K562 (cell line): ENCODE data around the gene TFRC. TPM values are rescaled to one million over a fixed set of nuclear protein-coding genes. Genes with fewer than 3 reads are reported as not detected.

Source experiments
- ATAC-seq: fragments of 200-7000 bp; cut with Tn5 transposase; 3 replicates; pipeline ENCODE4 v1.9.1; 2020; ENCODE audit warnings: moderate library complexity
- BruUV-seq: library from RNA; stranded (reverse); fragments of 400-500 nt; replicated peaks from 2 replicates; lab custom pipeline; 2021; lab: Mats Ljungman, UMichigan
- CTCF ChIA-PET: fragments of 300-600 bp; formaldehyde crosslinking; extraction: SDS; loops from one replicate; lab custom pipeline; 2021; ENCODE audit warnings: low intra/inter-chr PET ratio; lab: Yijun Ruan, JAX
- POLR2A ChIA-PET: fragments of 300-600, 350-650 bp; sonication (Branson Sonifier 250); formaldehyde crosslinking; extraction: SDS; loops from one replicate; lab custom pipeline; 2021; ENCODE audit warnings: antibody characterized with exemption, inconsistent platforms; lab: Yijun Ruan, JAX
- DNase-seq, 4 experiments: peaks; one replicate each; pipeline versions ENCODE4 v3.0.0 to v3.0.0-alpha.2; 2011 to 2018; ENCODE audit warnings: low spot score in 3 of 4, mixed read lengths in 3 of 4; ENCODE audit errors: extremely low read depth in 1 of 4
- FAIRE-seq: peaks from 2 replicates; lab custom pipeline; 2011; peaks lifted over from hg19 to GRCh38; lab: Jason Lieb, UNC
- H2AFZ ChIP-seq: 2 replicates; pipeline ENCODE4 v1.6.0; 2011; ENCODE audit warnings: low read depth, low read length, control low read depth, inconsistent platforms
- H3K27ac ChIP-seq: fragments of 200-600 bp; 3 replicates; pipeline ENCODE4 v1.8.0; 2011; ENCODE audit warnings: low read depth, mild to moderate bottlenecking, control low read depth, inconsistent platforms, low read length, moderate library complexity, mixed read lengths; ENCODE audit errors: extremely low read depth
- H3K27me3 ChIP-seq, 2 experiments: fragments of 300-600 bp in 1 of 2; 2 replicates in 1 of 2; 3 replicates in 1 of 2; pipeline versions ENCODE4 v1.6.0 to v1.8.0; 2011; ENCODE audit warnings: inconsistent platforms in 2 of 2, low read length in 2 of 2, mild to moderate bottlenecking in 1 of 2, mixed read lengths in 1 of 2, moderate library complexity in 1 of 2; ENCODE audit not compliant: control insufficient read depth in 2 of 2, insufficient read depth in 2 of 2
- H3K36me3 ChIP-seq: fragments of 300-600 bp; 3 replicates; pipeline ENCODE4 v1.8.0; 2011; ENCODE audit warnings: mild to moderate bottlenecking, low read length, inconsistent platforms; ENCODE audit not compliant: control insufficient read depth, insufficient read depth
- H3K4me1 ChIP-seq, 2 experiments: fragments of 200-600 bp in 1 of 2; replicated peaks in 1 of 2; 2 replicates in 1 of 2; 3 replicates in 1 of 2; pipeline versions ENCODE4 v1.5.1 to v1.8.0; 2011; ENCODE audit warnings: inconsistent platforms in 2 of 2, low read length in 2 of 2, mild to moderate bottlenecking in 1 of 2, mixed read lengths in 1 of 2, moderate library complexity in 1 of 2; ENCODE audit not compliant: control insufficient read depth in 2 of 2, insufficient read depth in 2 of 2
- H3K4me2 ChIP-seq: 2 replicates; pipeline ENCODE4 v1.6.1; 2011; ENCODE audit warnings: low read length, control low read depth, inconsistent platforms, mixed read lengths; ENCODE audit not compliant: insufficient read depth
- H3K4me3 ChIP-seq: fragments of 200-600 bp; sonication (generic), shearing (Covaris generic); 2 replicates; pipeline ENCODE4 v1.5.1; 2016; ENCODE audit warnings: control low read depth, inconsistent platforms
- H3K79me2 ChIP-seq: fragments of 200-600 bp; 3 replicates; pipeline ENCODE4 v1.8.0; 2011; ENCODE audit warnings: low read length, inconsistent platforms; ENCODE audit not compliant: control insufficient read depth, insufficient read depth
- H3K9ac ChIP-seq, 2 experiments: 2 replicates each; pipeline versions ENCODE4 v1.6.0 to v1.6.1; 2011; ENCODE audit warnings: low read depth in 2 of 2, low read length in 2 of 2, control low read depth in 1 of 2, inconsistent platforms in 1 of 2, mild to moderate bottlenecking in 1 of 2, mixed read lengths in 1 of 2; ENCODE audit not compliant: insufficient read depth in 1 of 2
- H3K9me1 ChIP-seq: one replicate; pipeline ENCODE4 v1.6.0; 2011; ENCODE audit warnings: inconsistent platforms, mild to moderate bottlenecking, low read length, moderate library complexity; ENCODE audit not compliant: control insufficient read depth, insufficient read depth
- H3K9me3 ChIP-seq: replicated peaks from 2 replicates; pipeline ENCODE4 v1.5.1; 2011; ENCODE audit warnings: low read depth, low read length, inconsistent platforms; ENCODE audit not compliant: control insufficient read depth, insufficient read depth
- H4K20me1 ChIP-seq: replicated peaks from 2 replicates; pipeline ENCODE4 v1.6.1; 2011; ENCODE audit warnings: low read length, inconsistent platforms, mixed read lengths; ENCODE audit not compliant: control insufficient read depth, insufficient read depth
- CAMTA2 ChIP-seq: fragments of 250-450 bp; sonication (Bioruptor Pico); conservative IDR thresholded peaks from 2 replicates; pipeline ENCODE4 v1.5.1; 2022
- CHAMP1 ChIP-seq: fragments of 450-650 bp; IDR thresholded peaks from 2 replicates; pipeline ENCODE4 v1.6.1; 2016; ENCODE audit warnings: mild to moderate bottlenecking
- CREB3L1 ChIP-seq: fragments of 450-650 bp; IDR thresholded peaks from 2 replicates; pipeline ENCODE4 v1.6.1; 2014; ENCODE audit warnings: low read depth, mild to moderate bottlenecking, moderate library complexity, borderline replicate concordance
- FOXK1 ChIP-seq: sonication (generic); formaldehyde crosslinking; IDR thresholded peaks from 2 replicates; pipeline ENCODE4 v1.8.0; 2022; ENCODE audit warnings: missing genetic modification reagents, mild to moderate bottlenecking, borderline replicate concordance
- HNRNPK ChIP-seq: fragments of 200-400 bp; formaldehyde crosslinking; IDR thresholded peaks from one replicate; pipeline ENCODE4 v1.6.1; 2018; ENCODE audit warnings: mild to moderate bottlenecking, low read depth, low read length; ENCODE audit not compliant: poor library complexity, severe bottlenecking
- POLR2B ChIP-seq: fragments of 450-650 bp; IDR thresholded peaks from 2 replicates; pipeline ENCODE4 v1.6.1; 2018; ENCODE audit warnings: low read depth; ENCODE audit not compliant: partially characterized antibody
- RFX7 ChIP-seq: fragments of 250-450 bp; sonication (Bioruptor Pico); IDR thresholded peaks from 2 replicates; pipeline ENCODE4 v1.5.1; 2021; ENCODE audit warnings: mild to moderate bottlenecking
- SPI1 ChIP-seq: IDR thresholded peaks from 2 replicates; pipeline ENCODE4 v1.6.1; 2011; ENCODE audit warnings: low read depth, low read length, control low read depth, borderline replicate concordance
- TARDBP ChIP-seq: fragments of 450-650 bp; IDR thresholded peaks from 2 replicates; pipeline ENCODE4 v1.6.1; 2016
- TCF15 ChIP-seq: fragments of 250-450 bp; sonication (Bioruptor Pico); IDR thresholded peaks from 2 replicates; pipeline ENCODE4 v1.8.0; 2022; ENCODE audit warnings: moderate library complexity, mild to moderate bottlenecking, inconsistent platforms
- YY1 ChIP-seq, 3 experiments: IDR thresholded peaks; 2 replicates each; pipeline ENCODE4 v1.6.1; 2011; ENCODE audit warnings: low read length in 2 of 3, mild to moderate bottlenecking in 2 of 3, moderate library complexity in 2 of 3, borderline replicate concordance in 1 of 3, control low read depth in 1 of 3, low read depth in 1 of 3; ENCODE audit not compliant: insufficient read depth in 3 of 3, insufficient replicate concordance in 2 of 3, control insufficient read depth in 1 of 3, insufficient read length in 1 of 3; ENCODE audit errors: extremely low read depth in 1 of 3
- ZBTB7A ChIP-seq: IDR thresholded peaks from 2 replicates; pipeline ENCODE4 v1.6.1; 2011; ENCODE audit warnings: low read depth, mild to moderate bottlenecking, low read length, moderate library complexity, borderline replicate concordance; ENCODE audit not compliant: control insufficient read depth
- ZNF224 ChIP-seq: sonication (generic); formaldehyde crosslinking; IDR thresholded peaks from 2 replicates; pipeline ENCODE4 v1.8.0; 2022; ENCODE audit warnings: mild to moderate bottlenecking, missing genetic modification reagents
- ZNF518B ChIP-seq: fragments of 250-450 bp; sonication (Bioruptor Pico); IDR thresholded peaks from 2 replicates; pipeline ENCODE4 v1.5.0; 2021; ENCODE audit warnings: mild to moderate bottlenecking, moderate library complexity
- WGBS: fragments of 100-300 bp; shearing (Covaris generic); methylation state at CpG from one replicate; pipeline ENCODE4 v1.1.6; 2016; ENCODE audit warnings: low coverage, mixed read lengths; ENCODE audit not compliant: insufficient coverage; ENCODE audit errors: missing lambda C conversion rate; 5-methylcytosine and 5-hydroxymethylcytosine counted together
- in situ Hi-C: fragments of 300-500 bp; cut with MboI; formaldehyde crosslinking; loops from 4 replicates; pipeline ENCODE4 v1.15.0; 2018; ENCODE audit warnings: inconsistent platforms, mixed read lengths
- intact Hi-C: fragments of 100-400 bp; cut with micrococcal nuclease; formaldehyde crosslinking; loops from 2 replicates; pipeline ENCODE4 v1.14.2; 2022
- polyA plus RNA-seq, 8 experiments: library from polyadenylated mRNA; depleted of rRNA in 4 of 8; stranded (reverse) in 5 of 8; unstranded in 3 of 8; fragments of >200 nt; fragmentation: Nextera tagmentation in 2 of 8; fragmentation: Illumina TruSeq in 1 of 8; extraction: Ambion mirVana in 2 of 8; extraction: Trizol in 1 of 8; gene quantifications; 2 replicates each; pipeline versions ENCODE4 v1.2.1 to v1.2.3, GENCODE V29; 2011 to 2014; ENCODE audit warnings: inconsistent platforms in 1 of 8, missing spikeins in 1 of 8
- total RNA-seq, 7 experiments: library from RNA; depleted of rRNA in 6 of 7; stranded (reverse); fragments of >200 nt in 6 of 7; fragmentation: Illumina TruSeq in 2 of 7; extraction: Trizol in 2 of 7; gene quantifications; 2 replicates each; pipeline versions ENCODE4 v1.2.1 to v1.2.3, GENCODE V29; 2011 to 2021; ENCODE audit warnings: low replicate concordance in 1 of 7

TFRC gene
- total and polyA plus RNA-seq, 9 of the 15 experiments (the other 6 are each of a cell fraction or from before 2014, with no cell fraction given): 149 to 679 (median 332) TPM

GRCh38 chr3:196121066-196121465 is 39.2 kb upstream of the TFRC start:
- Histone ChIP-seq H3K79me2 (no peaks in the 10 kb centered on the region), H3K4me2 (no peak overlapping the region), H4K20me1 (no peaks in the 10 kb centered on the region), H3K9me3 (no peaks in the 10 kb centered on the region), H2AFZ (no peak overlapping the region; the same call in 1 of the 2 replicates), H3K9ac (no peak overlapping the region), H3K4me3 (no peak overlapping the region), H3K4me1 (peaks cover 24 to 32% of the 10 kb centered on the region in 2 experiments), H3K27ac (no peak overlapping the region), H3K27me3 (no peaks in the 10 kb centered on the region), H3K36me3 (no peaks in the 10 kb centered on the region; the same call in 2 of the 3 replicates), H3K9me1 (no peaks in the 10 kb centered on the region)
- intact Hi-C loops: no loop called here
- no peak for TF ChIP-seq TCF15 (CRISPR knock-in tag)
- no peak for TF ChIP-seq CHAMP1
- TF ChIP-seq HNRNPK: no peak
- TF ChIP-seq ZNF224 (CRISPR knock-in tag): no peak
- TF ChIP-seq POLR2B: no peak
- TF ChIP-seq RFX7 (CRISPR knock-in tag): no peak
- no peak for TF ChIP-seq ZNF518B (CRISPR knock-in tag)
- no peak for TF ChIP-seq TARDBP
- no peak for TF ChIP-seq YY1 (IDR thresholded peaks at IDR 0.05; ENCODE audit: borderline replicate concordance in 1 of 3, control insufficient read depth in 1 of 3, extremely low read depth in 1 of 3, insufficient read depth in 3 of 3, insufficient read length in 1 of 3, insufficient replicate concordance in 2 of 3, low read depth in 1 of 3, low read length in 2 of 3)
- TF ChIP-seq ZBTB7A: no peak
- TF ChIP-seq FOXK1 (CRISPR knock-in tag): no peak
- no peak for TF ChIP-seq SPI1
- no peak for TF ChIP-seq CAMTA2 (CRISPR knock-in tag)
- no peak for TF ChIP-seq CREB3L1
- ATAC-seq (no peak), FAIRE-seq (no peak), DNase-seq (no peak)
- WGBS: 86% methylated on average over 11 of the region's 11 CpGs
- POLR2A ChIA-PET: interaction anchor here (1.3 to 2.0 kb wide), 4 partner anchors 9 to 75 kb away, joined by 3 to 14 read pairs (median 5); no protein-coding TSS in a partner anchor
- in situ Hi-C loops: no loop called here
- no TSS peak for BruUV-seq
- CTCF ChIA-PET: no interaction called here
